ENCODE data around the gene BLVRB. TPM values are rescaled to one million over a fixed set of nuclear protein-coding genes. Genes with fewer than 3 reads are reported as not detected.

BLVRB gene
- total RNA-seq, 1 experiment from 2014 or later, result 35.1 TPM

- TF ChIP-seq HMGA2 (CRISPR knock-in tag; IDR thresholded peaks at IDR 0.05) (no peak), ATF3 (CRISPR knock-in tag; conservative IDR thresholded peaks at IDR 0.05) (no peak), IRF2 (CRISPR knock-in tag; IDR thresholded peaks at IDR 0.05; ENCODE audit: borderline replicate concordance, low read depth) (no peak), FOXK1 (CRISPR knock-in tag; IDR thresholded peaks at IDR 0.05) (peak; percentile 49; the same call in 1 of the 2 replicates), ZNF671 (CRISPR knock-in tag; IDR thresholded peaks at IDR 0.05) (no peak), ELF4 (CRISPR knock-in tag; IDR thresholded peaks at IDR 0.05; ENCODE audit: low read depth) (no peak), FOXP1 (CRISPR knock-in tag; IDR thresholded peaks at IDR 0.05; ENCODE audit: borderline replicate concordance) (0 out of 2 replicates have a peak, but pooled peaks have one; percentile 45), ESRRA (CRISPR knock-in tag; IDR thresholded peaks at IDR 0.05; ENCODE audit: borderline replicate concordance) (no peak), ATF1 (CRISPR knock-in tag; IDR thresholded peaks at IDR 0.05) (no peak), ZNF532 (CRISPR knock-in tag; IDR thresholded peaks at IDR 0.05; ENCODE audit: borderline replicate concordance) (no peak), ETV6 (CRISPR knock-in tag; IDR thresholded peaks at IDR 0.05) (0 out of 2 replicates have a peak, but pooled peaks have one; percentile 24), NFYB (CRISPR knock-in tag; conservative IDR thresholded peaks at IDR 0.05; ENCODE audit: low read depth) (peak; percentile 75)
- TF ChIP-seq, protein P1, sequence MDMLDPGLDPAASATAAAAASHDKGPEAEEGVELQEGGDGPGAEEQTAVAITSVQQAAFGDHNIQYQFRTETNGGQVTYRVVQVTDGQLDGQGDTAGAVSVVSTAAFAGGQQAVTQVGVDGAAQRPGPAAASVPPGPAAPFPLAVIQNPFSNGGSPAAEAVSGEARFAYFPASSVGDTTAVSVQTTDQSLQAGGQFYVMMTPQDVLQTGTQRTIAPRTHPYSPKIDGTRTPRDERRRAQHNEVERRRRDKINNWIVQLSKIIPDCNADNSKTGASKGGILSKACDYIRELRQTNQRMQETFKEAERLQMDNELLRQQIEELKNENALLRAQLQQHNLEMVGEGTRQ (CRISPR knock-in tag; IDR thresholded peaks at IDR 0.05), result peak; percentile 45
- TF ChIP-seq, protein P2, sequence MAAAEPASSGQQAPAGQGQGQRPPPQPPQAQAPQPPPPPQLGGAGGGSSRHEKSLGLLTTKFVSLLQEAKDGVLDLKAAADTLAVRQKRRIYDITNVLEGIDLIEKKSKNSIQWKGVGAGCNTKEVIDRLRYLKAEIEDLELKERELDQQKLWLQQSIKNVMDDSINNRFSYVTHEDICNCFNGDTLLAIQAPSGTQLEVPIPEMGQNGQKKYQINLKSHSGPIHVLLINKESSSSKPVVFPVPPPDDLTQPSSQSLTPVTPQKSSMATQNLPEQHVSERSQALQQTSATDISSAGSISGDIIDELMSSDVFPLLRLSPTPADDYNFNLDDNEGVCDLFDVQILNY (CRISPR knock-in tag; IDR thresholded peaks at IDR 0.05), result 0 out of 2 replicates have a peak, but pooled peaks have one; percentile 59
- TF ChIP-seq, protein P3, sequence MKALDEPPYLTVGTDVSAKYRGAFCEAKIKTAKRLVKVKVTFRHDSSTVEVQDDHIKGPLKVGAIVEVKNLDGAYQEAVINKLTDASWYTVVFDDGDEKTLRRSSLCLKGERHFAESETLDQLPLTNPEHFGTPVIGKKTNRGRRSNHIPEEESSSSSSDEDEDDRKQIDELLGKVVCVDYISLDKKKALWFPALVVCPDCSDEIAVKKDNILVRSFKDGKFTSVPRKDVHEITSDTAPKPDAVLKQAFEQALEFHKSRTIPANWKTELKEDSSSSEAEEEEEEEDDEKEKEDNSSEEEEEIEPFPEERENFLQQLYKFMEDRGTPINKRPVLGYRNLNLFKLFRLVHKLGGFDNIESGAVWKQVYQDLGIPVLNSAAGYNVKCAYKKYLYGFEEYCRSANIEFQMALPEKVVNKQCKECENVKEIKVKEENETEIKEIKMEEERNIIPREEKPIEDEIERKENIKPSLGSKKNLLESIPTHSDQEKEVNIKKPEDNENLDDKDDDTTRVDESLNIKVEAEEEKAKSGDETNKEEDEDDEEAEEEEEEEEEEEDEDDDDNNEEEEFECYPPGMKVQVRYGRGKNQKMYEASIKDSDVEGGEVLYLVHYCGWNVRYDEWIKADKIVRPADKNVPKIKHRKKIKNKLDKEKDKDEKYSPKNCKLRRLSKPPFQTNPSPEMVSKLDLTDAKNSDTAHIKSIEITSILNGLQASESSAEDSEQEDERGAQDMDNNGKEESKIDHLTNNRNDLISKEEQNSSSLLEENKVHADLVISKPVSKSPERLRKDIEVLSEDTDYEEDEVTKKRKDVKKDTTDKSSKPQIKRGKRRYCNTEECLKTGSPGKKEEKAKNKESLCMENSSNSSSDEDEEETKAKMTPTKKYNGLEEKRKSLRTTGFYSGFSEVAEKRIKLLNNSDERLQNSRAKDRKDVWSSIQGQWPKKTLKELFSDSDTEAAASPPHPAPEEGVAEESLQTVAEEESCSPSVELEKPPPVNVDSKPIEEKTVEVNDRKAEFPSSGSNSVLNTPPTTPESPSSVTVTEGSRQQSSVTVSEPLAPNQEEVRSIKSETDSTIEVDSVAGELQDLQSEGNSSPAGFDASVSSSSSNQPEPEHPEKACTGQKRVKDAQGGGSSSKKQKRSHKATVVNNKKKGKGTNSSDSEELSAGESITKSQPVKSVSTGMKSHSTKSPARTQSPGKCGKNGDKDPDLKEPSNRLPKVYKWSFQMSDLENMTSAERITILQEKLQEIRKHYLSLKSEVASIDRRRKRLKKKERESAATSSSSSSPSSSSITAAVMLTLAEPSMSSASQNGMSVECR (CRISPR knock-in tag; IDR thresholded peaks at IDR 0.05; ENCODE audit: borderline replicate concordance), result peak; percentile 18; the same call in 1 of the 2 replicates
- TF ChIP-seq, protein P4, sequence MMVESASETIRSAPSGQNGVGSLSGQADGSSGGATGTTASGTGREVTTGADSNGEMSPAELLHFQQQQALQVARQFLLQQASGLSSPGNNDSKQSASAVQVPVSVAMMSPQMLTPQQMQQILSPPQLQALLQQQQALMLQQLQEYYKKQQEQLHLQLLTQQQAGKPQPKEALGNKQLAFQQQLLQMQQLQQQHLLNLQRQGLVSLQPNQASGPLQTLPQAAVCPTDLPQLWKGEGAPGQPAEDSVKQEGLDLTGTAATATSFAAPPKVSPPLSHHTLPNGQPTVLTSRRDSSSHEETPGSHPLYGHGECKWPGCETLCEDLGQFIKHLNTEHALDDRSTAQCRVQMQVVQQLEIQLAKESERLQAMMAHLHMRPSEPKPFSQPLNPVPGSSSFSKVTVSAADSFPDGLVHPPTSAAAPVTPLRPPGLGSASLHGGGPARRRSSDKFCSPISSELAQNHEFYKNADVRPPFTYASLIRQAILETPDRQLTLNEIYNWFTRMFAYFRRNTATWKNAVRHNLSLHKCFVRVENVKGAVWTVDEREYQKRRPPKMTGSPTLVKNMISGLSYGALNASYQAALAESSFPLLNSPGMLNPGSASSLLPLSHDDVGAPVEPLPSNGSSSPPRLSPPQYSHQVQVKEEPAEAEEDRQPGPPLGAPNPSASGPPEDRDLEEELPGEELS (CRISPR knock-in tag; IDR thresholded peaks at IDR 0.05), result peak; percentile 24; the same call in 1 of the 2 replicates
- TF ChIP-seq, protein P5, sequence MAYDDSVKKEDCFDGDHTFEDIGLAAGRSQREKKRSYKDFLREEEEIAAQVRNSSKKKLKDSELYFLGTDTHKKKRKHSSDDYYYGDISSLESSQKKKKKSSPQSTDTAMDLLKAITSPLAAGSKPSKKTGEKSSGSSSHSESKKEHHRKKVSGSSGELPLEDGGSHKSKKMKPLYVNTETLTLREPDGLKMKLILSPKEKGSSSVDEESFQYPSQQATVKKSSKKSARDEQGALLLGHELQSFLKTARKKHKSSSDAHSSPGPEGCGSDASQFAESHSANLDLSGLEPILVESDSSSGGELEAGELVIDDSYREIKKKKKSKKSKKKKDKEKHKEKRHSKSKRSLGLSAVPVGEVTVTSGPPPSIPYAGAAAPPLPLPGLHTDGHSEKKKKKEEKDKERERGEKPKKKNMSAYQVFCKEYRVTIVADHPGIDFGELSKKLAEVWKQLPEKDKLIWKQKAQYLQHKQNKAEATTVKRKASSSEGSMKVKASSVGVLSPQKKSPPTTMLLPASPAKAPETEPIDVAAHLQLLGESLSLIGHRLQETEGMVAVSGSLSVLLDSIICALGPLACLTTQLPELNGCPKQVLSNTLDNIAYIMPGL (CRISPR knock-in tag; IDR thresholded peaks at IDR 0.05), result peak; percentile 10; the same call in 1 of the 2 replicates
Observed at GRCh38 chr19:40444000-40444824, 21.3 kb downstream of the BLVRB start, which contains the start of gene SERTAD3 (continued).
